ENCODE results near the gene MARK2.

MARK2 gene

GRCh38 chr11:63838150-63838677 is 696 bp upstream of the MARK2 start:
- Mint-ChIP-seq H3K4me1 (ENCODE audit: low read depth) (peaks cover 43% of the 10 kb centered on the region), H3K9me3 (no peaks in the 10 kb centered on the region), H3K36me3 (ENCODE audit: low read depth) (peaks cover 26% of the 10 kb centered on the region), H3K4me3 (peak overlapping the region; percentile 78), H3K27ac (peak overlapping the region; percentile 82), H3K27me3 (ENCODE audit: low read depth) (no peaks in the 10 kb centered on the region)

GRCh38 chr11:63839508-63840355 is 822 bp downstream of the MARK2 start:
- H3K4me3 Mint-ChIP-seq: peak overlapping the region; percentile 92
- H3K4me1 Mint-ChIP-seq (ENCODE audit: low read depth): peaks cover 47% of the 10 kb centered on the region
- H3K27me3 Mint-ChIP-seq (ENCODE audit: low read depth): no peaks in the 10 kb centered on the region
- H3K27ac Mint-ChIP-seq: peak overlapping the region; percentile 66
- H3K36me3 Mint-ChIP-seq (ENCODE audit: low read depth): peaks cover 32% of the 10 kb centered on the region
- no peaks in the 10 kb centered on the region for H3K9me3 Mint-ChIP-seq

GRCh38 chr11:63840356-63841060 is 1.6 kb downstream of the MARK2 start:
- Mint-ChIP-seq H3K9me3 (no peaks in the 10 kb centered on the region), H3K27ac (peak overlapping the region; percentile 66), H3K4me1 (ENCODE audit: low read depth) (peaks cover 47% of the 10 kb centered on the region), H3K36me3 (ENCODE audit: low read depth) (peaks cover 32% of the 10 kb centered on the region), H3K4me3 (peak overlapping the region; percentile 92), H3K27me3 (ENCODE audit: low read depth) (no peaks in the 10 kb centered on the region)

GRCh38 chr11:63841554-63841953 is 2.6 kb downstream of the MARK2 start:
- Mint-ChIP-seq H3K27ac (no peak overlapping the region), H3K9me3 (no peaks in the 10 kb centered on the region), H3K4me1 (ENCODE audit: low read depth) (peaks cover 47% of the 10 kb centered on the region), H3K36me3 (ENCODE audit: low read depth) (peaks cover 32% of the 10 kb centered on the region), H3K4me3 (peak overlapping the region; percentile 92), H3K27me3 (ENCODE audit: low read depth) (no peaks in the 10 kb centered on the region)

GRCh38 chr11:63843041-63843440 is 4.1 kb downstream of the MARK2 start:
- no peak overlapping the region for H3K27ac Mint-ChIP-seq
- H3K4me3 Mint-ChIP-seq: peak overlapping the region; percentile 46
- peaks cover 46% of the 10 kb centered on the region for H3K4me1 Mint-ChIP-seq (ENCODE audit: low read depth)
- H3K9me3 Mint-ChIP-seq: no peaks in the 10 kb centered on the region
- H3K27me3 Mint-ChIP-seq (ENCODE audit: low read depth): no peaks in the 10 kb centered on the region
- H3K36me3 Mint-ChIP-seq (ENCODE audit: low read depth): peaks cover 38% of the 10 kb centered on the region

- Mint-ChIP-seq H3K4me3 (no peak overlapping the region), H3K9me3 (no peaks in the 10 kb centered on the region), H3K27me3 (ENCODE audit: low read depth) (no peaks in the 10 kb centered on the region), H3K27ac (no peak overlapping the region), H3K4me1 (ENCODE audit: low read depth) (peaks cover 50% of the 10 kb centered on the region), H3K36me3 (ENCODE audit: low read depth) (peaks cover 44% of the 10 kb centered on the region)
These were observed 5.9 kb downstream of the MARK2 start for GRCh38 chr11:63844836-63845235.

- Mint-ChIP-seq H3K27ac (no peak overlapping the region), H3K9me3 (no peaks in the 10 kb centered on the region), H3K4me1 (ENCODE audit: low read depth) (peaks cover 47% of the 10 kb centered on the region), H3K36me3 (ENCODE audit: low read depth) (peaks cover 40% of the 10 kb centered on the region), H3K4me3 (no peak overlapping the region), H3K27me3 (ENCODE audit: low read depth) (no peaks in the 10 kb centered on the region)
These were observed 6.4 kb downstream of the MARK2 start for GRCh38 chr11:63845303-63845702.

GRCh38 chr11:63845911-63846310 is 7.0 kb downstream of the MARK2 start:
- Mint-ChIP-seq H3K4me1 (ENCODE audit: low read depth) (peaks cover 47% of the 10 kb centered on the region), H3K4me3 (no peak overlapping the region), H3K9me3 (no peaks in the 10 kb centered on the region), H3K27ac (no peak overlapping the region), H3K36me3 (ENCODE audit: low read depth) (peaks cover 39% of the 10 kb centered on the region), H3K27me3 (ENCODE audit: low read depth) (no peaks in the 10 kb centered on the region)

GRCh38 chr11:63846897-63847296 is 8.0 kb downstream of the MARK2 start:
- peaks cover 33% of the 10 kb centered on the region for H3K36me3 Mint-ChIP-seq (ENCODE audit: low read depth)
- no peak overlapping the region for H3K27ac Mint-ChIP-seq
- H3K4me3 Mint-ChIP-seq: no peak overlapping the region
- peaks cover 47% of the 10 kb centered on the region for H3K4me1 Mint-ChIP-seq (ENCODE audit: low read depth)
- H3K27me3 Mint-ChIP-seq (ENCODE audit: low read depth): no peaks in the 10 kb centered on the region
- no peaks in the 10 kb centered on the region for H3K9me3 Mint-ChIP-seq

- Mint-ChIP-seq H3K9me3 (no peaks in the 10 kb centered on the region), H3K4me3 (no peak overlapping the region), H3K27ac (no peak overlapping the region), H3K4me1 (ENCODE audit: low read depth) (peaks cover 47% of the 10 kb centered on the region), H3K27me3 (ENCODE audit: low read depth) (no peaks in the 10 kb centered on the region), H3K36me3 (ENCODE audit: low read depth) (peaks cover 32% of the 10 kb centered on the region)
These were observed 8.5 kb downstream of the MARK2 start for GRCh38 chr11:63847363-63847762.

- H3K27ac Mint-ChIP-seq: peak overlapping the region; percentile 45
- H3K4me1 Mint-ChIP-seq (ENCODE audit: low read depth): peaks cover 38% of the 10 kb centered on the region
- no peak overlapping the region for H3K4me3 Mint-ChIP-seq
- H3K9me3 Mint-ChIP-seq: no peaks in the 10 kb centered on the region
- H3K27me3 Mint-ChIP-seq (ENCODE audit: low read depth): no peaks in the 10 kb centered on the region
- H3K36me3 Mint-ChIP-seq (ENCODE audit: low read depth): peaks cover 21% of the 10 kb centered on the region
These were observed 10.8 kb downstream of the MARK2 start for GRCh38 chr11:63849691-63850090.

- Mint-ChIP-seq H3K27me3 (ENCODE audit: low read depth) (no peaks in the 10 kb centered on the region), H3K4me1 (ENCODE audit: low read depth) (peaks cover 46% of the 10 kb centered on the region), H3K36me3 (ENCODE audit: low read depth) (peaks cover 29% of the 10 kb centered on the region), H3K27ac (peak overlapping the region; percentile 73), H3K9me3 (no peaks in the 10 kb centered on the region), H3K4me3 (peak overlapping the region; percentile 66)
These were observed 12.0 kb downstream of the MARK2 start for GRCh38 chr11:63850920-63851319.

- H3K27ac Mint-ChIP-seq: peak overlapping the region; percentile 73
- peaks cover 49% of the 10 kb centered on the region for H3K4me1 Mint-ChIP-seq (ENCODE audit: low read depth)
- H3K27me3 Mint-ChIP-seq (ENCODE audit: low read depth): no peaks in the 10 kb centered on the region
- peaks cover 29% of the 10 kb centered on the region for H3K36me3 Mint-ChIP-seq (ENCODE audit: low read depth)
- peak overlapping the region; percentile 66 for H3K4me3 Mint-ChIP-seq
- H3K9me3 Mint-ChIP-seq: no peaks in the 10 kb centered on the region
These were observed 12.5 kb downstream of the MARK2 start for GRCh38 chr11:63851364-63851763.

- Mint-ChIP-seq H3K36me3 (ENCODE audit: low read depth) (peaks cover 24% of the 10 kb centered on the region), H3K4me1 (ENCODE audit: low read depth) (peaks cover 42% of the 10 kb centered on the region), H3K27ac (no peak overlapping the region), H3K4me3 (no peak overlapping the region), H3K9me3 (no peaks in the 10 kb centered on the region), H3K27me3 (ENCODE audit: low read depth) (no peaks in the 10 kb centered on the region)
These were observed 14.6 kb downstream of the MARK2 start for GRCh38 chr11:63853476-63853875.

GRCh38 chr11:63854696-63855095 is 15.8 kb downstream of the MARK2 start:
- Mint-ChIP-seq H3K4me1 (ENCODE audit: low read depth) (peaks cover 37% of the 10 kb centered on the region), H3K27ac (no peak overlapping the region), H3K4me3 (no peak overlapping the region), H3K9me3 (no peaks in the 10 kb centered on the region), H3K27me3 (ENCODE audit: low read depth) (no peaks in the 10 kb centered on the region), H3K36me3 (ENCODE audit: low read depth) (peaks cover 19% of the 10 kb centered on the region)
